ENCODE data around the gene SHBG.

GRCh38 chr17:7676533-7676932 lies 46.6 kb downstream of the SHBG start:
- TF ChIP-seq, protein P1, sequence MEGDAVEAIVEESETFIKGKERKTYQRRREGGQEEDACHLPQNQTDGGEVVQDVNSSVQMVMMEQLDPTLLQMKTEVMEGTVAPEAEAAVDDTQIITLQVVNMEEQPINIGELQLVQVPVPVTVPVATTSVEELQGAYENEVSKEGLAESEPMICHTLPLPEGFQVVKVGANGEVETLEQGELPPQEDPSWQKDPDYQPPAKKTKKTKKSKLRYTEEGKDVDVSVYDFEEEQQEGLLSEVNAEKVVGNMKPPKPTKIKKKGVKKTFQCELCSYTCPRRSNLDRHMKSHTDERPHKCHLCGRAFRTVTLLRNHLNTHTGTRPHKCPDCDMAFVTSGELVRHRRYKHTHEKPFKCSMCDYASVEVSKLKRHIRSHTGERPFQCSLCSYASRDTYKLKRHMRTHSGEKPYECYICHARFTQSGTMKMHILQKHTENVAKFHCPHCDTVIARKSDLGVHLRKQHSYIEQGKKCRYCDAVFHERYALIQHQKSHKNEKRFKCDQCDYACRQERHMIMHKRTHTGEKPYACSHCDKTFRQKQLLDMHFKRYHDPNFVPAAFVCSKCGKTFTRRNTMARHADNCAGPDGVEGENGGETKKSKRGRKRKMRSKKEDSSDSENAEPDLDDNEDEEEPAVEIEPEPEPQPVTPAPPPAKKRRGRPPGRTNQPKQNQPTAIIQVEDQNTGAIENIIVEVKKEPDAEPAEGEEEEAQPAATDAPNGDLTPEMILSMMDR (IDR thresholded peaks at IDR 0.05), result no peak
- TF ChIP-seq POLR2A (IDR thresholded peaks at IDR 0.05) (no peak), POLR2AphosphoS5 (IDR thresholded peaks at IDR 0.05) (no peak)

Data from upper lobe of left lung (tissue), 4 donors.